GM12801 (cell line): ENCODE measurements around the gene MAN1C1.

Experiments used
- TF ChIP-seq, protein P1 (sequence below): IDR thresholded peaks from one replicate; pipeline ENCODE4 v1.5.1; 2011; ENCODE audit warnings: control low read depth; ENCODE audit not compliant: insufficient read length; ENCODE audit errors: extremely low read depth

MAN1C1 gene

DNA sequence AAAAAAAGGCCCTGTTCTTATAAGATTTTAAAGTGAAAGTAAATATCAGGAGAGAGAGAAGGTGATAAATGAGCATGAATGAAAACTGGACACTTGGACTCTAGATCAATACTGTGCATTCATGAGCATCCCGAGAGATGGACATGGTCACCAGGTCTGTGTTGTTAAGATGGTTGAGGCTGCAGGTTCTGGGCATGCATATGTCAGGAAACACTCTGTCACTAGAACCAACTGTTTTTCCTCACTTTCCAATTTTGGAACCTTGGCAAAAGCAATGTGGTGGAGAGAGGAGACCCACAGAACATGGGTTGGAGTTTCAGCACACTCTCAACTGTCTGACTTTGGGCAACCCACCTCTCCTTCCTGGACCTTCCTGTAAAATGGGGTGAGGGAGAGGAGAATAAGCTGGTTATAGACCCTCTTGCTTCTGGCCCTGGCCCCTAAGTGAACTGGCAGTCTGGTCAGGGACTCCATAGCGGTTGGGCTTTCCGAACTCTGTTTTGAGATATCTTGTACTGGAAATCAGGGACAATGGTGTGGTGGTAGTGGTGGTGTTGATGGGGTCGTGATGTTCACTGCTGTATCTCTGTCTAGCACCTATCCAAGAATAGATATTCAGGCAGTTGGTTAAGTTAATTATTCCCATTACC lies 4.2 kb downstream of the MAN1C1 start:
- TF ChIP-seq, protein P1, sequence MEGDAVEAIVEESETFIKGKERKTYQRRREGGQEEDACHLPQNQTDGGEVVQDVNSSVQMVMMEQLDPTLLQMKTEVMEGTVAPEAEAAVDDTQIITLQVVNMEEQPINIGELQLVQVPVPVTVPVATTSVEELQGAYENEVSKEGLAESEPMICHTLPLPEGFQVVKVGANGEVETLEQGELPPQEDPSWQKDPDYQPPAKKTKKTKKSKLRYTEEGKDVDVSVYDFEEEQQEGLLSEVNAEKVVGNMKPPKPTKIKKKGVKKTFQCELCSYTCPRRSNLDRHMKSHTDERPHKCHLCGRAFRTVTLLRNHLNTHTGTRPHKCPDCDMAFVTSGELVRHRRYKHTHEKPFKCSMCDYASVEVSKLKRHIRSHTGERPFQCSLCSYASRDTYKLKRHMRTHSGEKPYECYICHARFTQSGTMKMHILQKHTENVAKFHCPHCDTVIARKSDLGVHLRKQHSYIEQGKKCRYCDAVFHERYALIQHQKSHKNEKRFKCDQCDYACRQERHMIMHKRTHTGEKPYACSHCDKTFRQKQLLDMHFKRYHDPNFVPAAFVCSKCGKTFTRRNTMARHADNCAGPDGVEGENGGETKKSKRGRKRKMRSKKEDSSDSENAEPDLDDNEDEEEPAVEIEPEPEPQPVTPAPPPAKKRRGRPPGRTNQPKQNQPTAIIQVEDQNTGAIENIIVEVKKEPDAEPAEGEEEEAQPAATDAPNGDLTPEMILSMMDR: no peak

DNA sequence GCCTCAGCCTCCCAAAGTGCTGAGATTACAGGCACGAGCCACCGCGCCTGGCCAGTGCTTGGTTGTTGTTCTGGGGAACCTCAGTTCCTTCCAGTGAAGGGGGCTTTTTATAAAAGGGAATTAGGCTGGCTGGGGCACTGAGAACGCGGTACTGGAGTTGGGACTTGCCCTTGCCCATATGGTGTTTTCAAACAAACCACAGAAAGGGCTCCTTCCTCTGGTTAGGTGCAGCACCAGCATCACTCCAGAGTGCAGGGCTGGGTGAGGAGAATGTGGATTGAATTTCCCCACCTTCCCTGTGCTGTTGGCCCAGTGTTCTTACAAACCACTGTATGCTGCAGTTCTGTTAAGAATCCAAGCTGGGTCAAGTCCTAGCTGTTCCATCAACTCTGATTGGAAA lies 5.3 kb downstream of the MAN1C1 start:
- TF ChIP-seq, protein P1: no peak

DNA sequence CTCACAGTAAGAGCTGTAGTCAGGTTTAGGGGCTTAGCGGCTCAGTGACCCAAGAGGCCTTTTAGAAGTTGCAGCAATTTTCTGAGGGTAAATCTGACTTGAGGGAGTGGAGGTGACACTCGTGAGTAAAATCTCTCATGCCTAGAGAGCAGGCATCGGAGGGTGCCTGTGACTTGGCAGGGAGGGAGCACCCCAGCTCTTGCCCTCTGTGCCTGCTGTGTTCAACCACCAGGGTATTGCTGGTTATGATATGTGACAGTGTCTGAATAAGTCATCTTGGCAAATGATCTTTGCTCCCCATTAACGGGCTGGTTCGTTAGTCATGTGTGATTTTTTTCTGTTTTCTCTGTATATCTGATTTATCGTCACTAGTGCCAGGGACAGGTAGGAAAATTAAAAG lies 5.9 kb downstream of the MAN1C1 start:
- TF ChIP-seq, protein P1: no peak

DNA sequence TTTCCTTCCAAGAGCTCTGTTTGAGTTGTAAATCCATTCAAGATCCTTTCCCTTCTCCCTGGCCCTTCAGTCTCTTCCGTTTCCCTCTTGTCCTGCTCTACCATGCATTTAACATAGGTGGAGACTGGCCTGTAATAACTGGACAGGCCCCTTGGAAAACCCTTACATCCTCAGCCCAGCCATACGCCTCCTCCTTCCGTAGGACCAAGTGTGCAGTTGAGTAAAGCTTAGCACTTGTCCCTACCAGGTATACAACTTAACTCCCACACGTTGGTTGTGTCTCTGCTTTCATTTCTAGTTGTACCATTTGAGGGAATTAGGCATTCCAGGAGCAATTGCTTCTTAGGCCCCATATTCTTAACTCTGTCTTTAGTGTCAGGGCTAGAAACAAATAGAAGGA lies 6.4 kb downstream of the MAN1C1 start:
- TF ChIP-seq, protein P1: no peak

DNA sequence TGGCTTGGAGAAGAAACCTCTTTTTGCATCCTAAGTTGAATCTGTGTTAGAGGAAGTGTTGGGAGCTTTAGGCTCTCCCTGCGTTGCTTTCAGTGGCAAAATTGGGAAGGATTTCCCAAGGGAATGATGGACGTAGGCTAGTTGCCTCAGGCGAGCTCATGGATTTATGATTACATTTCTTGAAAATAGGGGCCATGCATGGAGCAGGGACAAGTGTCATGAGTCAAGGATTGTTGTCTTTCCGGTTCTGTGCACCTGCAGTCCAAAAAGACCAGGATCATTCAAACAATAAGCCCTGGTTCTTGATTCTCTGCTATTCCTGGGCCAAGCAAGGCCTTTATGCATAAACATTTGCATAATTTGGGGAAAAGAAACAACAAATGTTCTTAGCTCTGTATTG lies 7.1 kb downstream of the MAN1C1 start:
- TF ChIP-seq, protein P1: no peak

DNA sequence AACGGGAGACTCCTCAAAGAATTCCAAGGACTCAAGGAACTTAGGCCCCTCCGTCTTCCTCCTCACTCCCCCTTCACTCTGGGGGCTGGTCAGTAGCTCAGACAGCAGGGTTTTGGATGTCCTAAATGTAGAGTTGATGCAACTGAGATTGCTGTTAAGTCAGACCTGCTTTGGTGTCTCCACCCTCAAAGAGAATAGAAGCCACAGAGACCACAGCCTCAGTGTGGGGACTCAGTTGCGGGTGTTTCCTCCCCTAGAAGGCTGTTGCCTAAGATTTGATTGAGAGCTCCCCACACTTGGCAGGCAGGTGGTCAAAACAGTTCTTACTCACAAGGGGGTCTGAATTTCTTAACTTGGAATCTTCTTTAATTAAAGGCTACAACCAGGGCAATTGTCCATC lies 7.6 kb downstream of the MAN1C1 start:
- TF ChIP-seq, protein P1: no peak

DNA sequence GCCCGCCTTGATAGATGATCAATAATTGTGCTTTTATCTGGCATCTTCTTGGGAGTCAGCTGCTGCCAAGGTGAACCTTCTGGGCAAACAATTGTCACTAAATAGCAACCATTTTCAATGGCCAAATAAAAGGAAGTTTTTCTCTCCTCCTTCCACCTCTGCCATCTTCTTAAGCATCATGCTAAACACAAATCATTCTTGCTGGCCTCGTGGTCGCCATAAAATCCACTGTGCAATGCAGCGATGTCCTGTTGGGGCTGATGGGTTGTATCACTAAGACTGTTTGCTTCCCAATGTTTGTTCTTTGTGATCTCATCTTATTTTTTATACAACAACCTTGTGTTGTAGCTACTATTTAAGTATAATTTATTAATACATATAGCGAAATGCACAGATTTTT lies 8.0 kb downstream of the MAN1C1 start:
- TF ChIP-seq, protein P1: no peak
